OCI-LY3 (cell line): ENCODE measurements around the gene PLAC9.

Experiments used
- CTCF ChIP-seq: fragments of 200-600, 300-600 bp; sonication (generic); IDR thresholded peaks from 2 replicates; pipeline ENCODE4 v1.5.1; 2014; ENCODE audit warnings: antibody characterized with exemption, low read length, low read depth
- EZH2phosphoT487 ChIP-seq: fragments of 200-600 bp; shearing (Covaris generic); IDR thresholded peaks from 2 replicates; pipeline ENCODE4 v1.6.1; 2018; ENCODE audit warnings: antibody characterized with exemption, mixed run types, low read depth

DNA sequence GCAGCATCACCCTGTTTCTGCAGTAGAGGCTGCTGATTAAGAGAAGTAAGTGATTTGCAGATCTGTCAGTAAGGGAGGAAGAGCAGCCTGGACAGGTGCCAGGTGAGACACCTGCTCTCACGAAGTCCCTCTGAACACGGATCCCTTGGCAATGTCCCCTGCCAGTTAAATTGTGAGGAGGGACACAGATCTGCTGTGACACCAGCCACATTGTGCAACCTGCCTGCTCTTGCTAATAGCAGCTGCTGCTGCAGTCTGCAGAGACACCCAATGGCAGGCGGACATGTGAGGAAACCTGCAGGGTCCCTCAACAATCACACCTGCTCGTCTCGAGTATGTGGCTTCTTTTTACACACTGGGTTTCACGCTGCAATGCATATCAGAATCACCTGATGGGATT lies 40.9 kb downstream of the PLAC9 start:
- TF ChIP-seq CTCF: no peak
- no peak for TF ChIP-seq EZH2phosphoT487
